Fibroblast of gingiva (primary cell): ENCODE measurements around the gene MLPH.

Experiments
- DNase-seq: peaks from one replicate; pipeline ENCODE4 v3.0.0-alpha.2; 2011; ENCODE audit warnings: low read depth

MLPH gene

GRCh38 chr2:237603049-237603717 lies 116.1 kb downstream of the MLPH start:
- no peak for DNase-seq

- no peak for DNase-seq
These were observed 116.8 kb downstream of the MLPH start for GRCh38 chr2:237603718-237604362.

GRCh38 chr2:237604391-237604790 lies 117.3 kb downstream of the MLPH start:
- no peak for DNase-seq
